ENCODE results near the gene PIM2. TPM values are rescaled to one million over a fixed set of nuclear protein-coding genes. Genes with fewer than 3 reads are reported as not detected.

PIM2 gene
- polyA plus RNA-seq, 1 experiment, result 8.0 TPM

DNA sequence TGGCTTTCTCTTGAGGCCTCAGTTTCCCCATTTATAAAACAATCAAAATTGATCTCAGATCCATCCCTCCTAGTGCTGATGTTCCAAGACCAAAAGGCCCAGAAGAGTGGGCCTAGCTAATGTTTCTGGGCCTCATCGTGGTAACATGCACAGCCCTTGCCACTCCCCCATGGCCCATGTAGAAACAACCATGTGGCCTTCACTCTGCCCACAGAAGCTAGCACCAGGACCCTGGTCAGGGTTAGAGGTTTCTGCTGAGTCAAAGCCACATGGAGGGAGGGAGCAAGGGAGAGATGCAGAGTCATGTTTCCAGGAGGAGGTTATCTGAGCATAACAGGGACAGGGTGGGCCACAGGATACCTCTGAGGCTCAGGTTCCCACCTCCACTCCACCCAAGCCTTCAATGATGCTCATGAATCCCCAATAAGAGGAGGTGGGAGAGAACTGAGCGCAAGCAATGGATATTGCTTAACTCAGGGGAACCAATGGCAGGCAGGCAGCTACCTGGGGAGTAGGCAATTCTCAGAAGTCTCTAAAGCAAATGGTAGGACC is 21.7 kb upstream of the PIM2 start:
- no peak overlapping the region for H3K4me3 ChIP-seq (ENCODE audit: low read depth, low read length)
- no peaks in the 10 kb centered on the region for H3K27me3 ChIP-seq (ENCODE audit: control insufficient read depth, insufficient read depth, low read length)
- DNase-seq (ENCODE audit: low read depth), result no peak
- TF ChIP-seq, protein P1, sequence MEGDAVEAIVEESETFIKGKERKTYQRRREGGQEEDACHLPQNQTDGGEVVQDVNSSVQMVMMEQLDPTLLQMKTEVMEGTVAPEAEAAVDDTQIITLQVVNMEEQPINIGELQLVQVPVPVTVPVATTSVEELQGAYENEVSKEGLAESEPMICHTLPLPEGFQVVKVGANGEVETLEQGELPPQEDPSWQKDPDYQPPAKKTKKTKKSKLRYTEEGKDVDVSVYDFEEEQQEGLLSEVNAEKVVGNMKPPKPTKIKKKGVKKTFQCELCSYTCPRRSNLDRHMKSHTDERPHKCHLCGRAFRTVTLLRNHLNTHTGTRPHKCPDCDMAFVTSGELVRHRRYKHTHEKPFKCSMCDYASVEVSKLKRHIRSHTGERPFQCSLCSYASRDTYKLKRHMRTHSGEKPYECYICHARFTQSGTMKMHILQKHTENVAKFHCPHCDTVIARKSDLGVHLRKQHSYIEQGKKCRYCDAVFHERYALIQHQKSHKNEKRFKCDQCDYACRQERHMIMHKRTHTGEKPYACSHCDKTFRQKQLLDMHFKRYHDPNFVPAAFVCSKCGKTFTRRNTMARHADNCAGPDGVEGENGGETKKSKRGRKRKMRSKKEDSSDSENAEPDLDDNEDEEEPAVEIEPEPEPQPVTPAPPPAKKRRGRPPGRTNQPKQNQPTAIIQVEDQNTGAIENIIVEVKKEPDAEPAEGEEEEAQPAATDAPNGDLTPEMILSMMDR (IDR thresholded peaks at IDR 0.05; ENCODE audit: insufficient read depth, low read depth, low read length), result no peak
- POLR2A ChIA-PET, result no interaction called here
- H3K36me3 ChIP-seq (ENCODE audit: control insufficient read depth, insufficient read depth, low read length), result peaks cover 7% of the 10 kb centered on the region
- CTCF ChIA-PET, result no interaction called here

DNA sequence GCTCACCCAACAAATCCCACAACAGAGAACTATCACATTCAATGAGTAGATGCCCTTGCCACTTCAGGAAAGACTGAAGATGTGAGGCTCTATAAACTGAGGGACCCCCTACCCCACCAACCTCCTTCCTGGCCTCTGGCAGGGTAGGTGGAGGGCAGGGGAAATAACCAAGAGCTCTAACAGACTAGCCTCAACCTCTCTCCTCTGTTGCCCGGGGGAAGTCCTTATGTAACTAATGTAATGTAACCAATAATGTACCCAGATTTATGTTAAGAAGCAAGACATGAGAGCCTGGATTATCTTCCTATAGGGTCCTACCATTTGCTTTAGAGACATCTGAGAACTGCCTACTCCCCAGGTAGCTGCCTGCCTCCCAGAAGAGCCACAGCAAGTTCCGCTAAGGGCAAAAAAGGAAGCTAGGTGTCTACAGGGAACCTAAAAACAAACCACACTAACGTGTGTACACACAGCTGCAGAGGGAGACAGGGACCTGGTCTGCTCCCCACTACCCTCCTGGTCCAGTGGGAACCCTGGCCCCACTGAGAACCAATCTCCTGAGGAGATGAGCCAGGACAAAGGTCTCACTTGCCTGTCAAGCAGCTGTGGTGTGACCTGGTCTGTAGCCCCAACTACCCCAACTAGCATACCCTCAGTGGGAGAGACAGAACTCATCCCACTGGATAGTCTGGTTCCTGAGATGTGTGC is 20.9 kb upstream of the PIM2 start:
- CTCF ChIA-PET, result no interaction called here

DNA sequence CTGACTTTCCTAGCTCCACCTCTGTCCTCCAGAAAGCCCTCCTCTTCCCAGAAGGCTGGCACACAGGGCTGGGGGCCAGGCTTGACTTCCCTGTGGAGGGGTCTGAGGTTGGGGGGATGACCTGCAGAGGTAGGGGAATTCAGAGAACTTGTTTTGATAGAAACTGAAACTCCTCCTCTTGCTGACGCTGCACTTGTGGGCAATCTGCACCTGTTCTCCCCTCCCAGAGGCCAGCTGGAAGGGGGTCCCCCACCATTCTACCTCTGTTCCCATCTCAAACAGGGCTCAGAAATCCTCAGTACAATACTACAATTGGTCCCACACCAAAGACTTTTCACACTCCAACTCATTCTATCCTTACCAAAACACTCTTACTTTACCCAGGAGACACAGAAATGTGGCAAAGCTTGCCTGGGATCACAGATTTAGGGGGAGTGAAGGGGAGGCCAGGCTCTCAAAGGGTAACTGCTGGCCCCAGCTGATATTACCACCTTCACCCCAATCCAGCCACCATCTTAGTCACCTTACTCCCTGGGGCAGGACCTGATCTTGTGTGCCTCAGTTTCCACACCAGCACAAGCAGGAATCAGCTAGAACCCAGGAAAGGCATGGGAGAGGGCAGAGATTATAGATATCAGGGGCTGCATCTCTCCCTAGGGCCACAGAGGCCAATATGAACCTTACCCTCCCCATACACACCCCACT is 20.0 kb upstream of the PIM2 start:
- H3K36me3 ChIP-seq (ENCODE audit: control insufficient read depth, insufficient read depth, low read length), result peaks cover 12% of the 10 kb centered on the region
- no peaks in the 10 kb centered on the region for H3K27me3 ChIP-seq (ENCODE audit: control insufficient read depth, insufficient read depth, low read length)
- CTCF ChIA-PET, result no interaction called here
- TF ChIP-seq, protein P1 (IDR thresholded peaks at IDR 0.05; ENCODE audit: insufficient read depth, low read depth, low read length), result no peak
- no peak overlapping the region for H3K4me3 ChIP-seq (ENCODE audit: low read depth, low read length)
- DNase-seq (ENCODE audit: low read depth), result no peak
- POLR2A ChIA-PET, result no interaction called here

More for the DNA sequence above, 20.9 kb upstream of the PIM2 start:
- POLR2A ChIA-PET, result no interaction called here
- Histone ChIP-seq H3K27me3 (ENCODE audit: control insufficient read depth, insufficient read depth, low read length) (no peaks in the 10 kb centered on the region), H3K36me3 (ENCODE audit: control insufficient read depth, insufficient read depth, low read length) (peaks cover 8% of the 10 kb centered on the region), H3K4me3 (ENCODE audit: low read depth, low read length) (no peak overlapping the region)
- TF ChIP-seq, protein P1 (IDR thresholded peaks at IDR 0.05; ENCODE audit: insufficient read depth, low read depth, low read length), result no peak
- DNase-seq (ENCODE audit: low read depth), result no peak

DNA sequence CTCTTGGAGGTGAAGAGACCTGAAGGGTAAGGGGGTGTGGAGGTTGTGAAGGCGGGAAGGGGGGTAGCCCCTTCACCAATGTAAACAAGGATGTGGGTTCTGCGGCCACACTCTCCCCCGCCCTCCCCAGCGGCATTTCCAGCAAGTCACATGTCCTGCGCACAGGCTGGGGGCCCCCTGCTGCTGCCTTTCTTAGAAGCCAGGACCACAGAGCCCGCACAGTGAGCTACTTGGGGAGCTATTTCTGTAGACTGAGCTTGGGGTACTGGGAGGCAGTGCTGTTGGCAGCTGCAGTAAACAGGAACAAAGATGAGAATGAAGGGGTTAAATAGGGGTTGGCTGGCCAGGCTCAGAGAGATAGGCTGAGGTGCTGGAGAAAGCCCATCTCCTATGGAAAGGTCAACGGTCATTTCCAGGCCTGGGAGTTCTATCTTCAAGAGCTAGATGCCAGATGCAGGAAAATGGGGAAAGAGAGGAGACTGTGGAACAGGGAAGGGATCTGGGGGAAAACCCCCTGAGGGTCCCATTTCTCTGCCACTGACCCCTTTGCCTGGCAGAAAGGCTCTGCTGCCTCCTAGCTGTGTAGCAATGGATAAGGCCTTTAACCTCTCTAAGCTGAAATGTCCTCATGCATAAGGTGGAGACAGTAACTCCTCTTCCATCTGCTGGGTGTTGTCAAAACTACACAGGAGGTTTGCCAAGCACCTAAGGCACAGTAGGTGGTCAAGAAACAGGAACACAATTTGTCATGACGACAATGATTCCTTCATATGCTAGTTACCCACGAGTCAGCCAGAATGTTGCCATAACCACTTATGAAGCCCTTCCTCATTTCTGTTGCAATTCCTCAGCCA is 18.5 kb upstream of the PIM2 start:
- CTCF ChIA-PET, result no interaction called here

More for the DNA sequence above, 18.5 kb upstream of the PIM2 start:
- POLR2A ChIA-PET, result no interaction called here
- Histone ChIP-seq H3K36me3 (ENCODE audit: control insufficient read depth, insufficient read depth, low read length) (peaks cover 13% of the 10 kb centered on the region), H3K27me3 (ENCODE audit: control insufficient read depth, insufficient read depth, low read length) (no peaks in the 10 kb centered on the region), H3K4me3 (ENCODE audit: low read depth, low read length) (no peak overlapping the region)
- TF ChIP-seq, protein P1 (IDR thresholded peaks at IDR 0.05; ENCODE audit: insufficient read depth, low read depth, low read length), result no peak
- DNase-seq (ENCODE audit: low read depth), result no peak
